ENCODE results near the gene PGP.

Gene PGP

DNA sequence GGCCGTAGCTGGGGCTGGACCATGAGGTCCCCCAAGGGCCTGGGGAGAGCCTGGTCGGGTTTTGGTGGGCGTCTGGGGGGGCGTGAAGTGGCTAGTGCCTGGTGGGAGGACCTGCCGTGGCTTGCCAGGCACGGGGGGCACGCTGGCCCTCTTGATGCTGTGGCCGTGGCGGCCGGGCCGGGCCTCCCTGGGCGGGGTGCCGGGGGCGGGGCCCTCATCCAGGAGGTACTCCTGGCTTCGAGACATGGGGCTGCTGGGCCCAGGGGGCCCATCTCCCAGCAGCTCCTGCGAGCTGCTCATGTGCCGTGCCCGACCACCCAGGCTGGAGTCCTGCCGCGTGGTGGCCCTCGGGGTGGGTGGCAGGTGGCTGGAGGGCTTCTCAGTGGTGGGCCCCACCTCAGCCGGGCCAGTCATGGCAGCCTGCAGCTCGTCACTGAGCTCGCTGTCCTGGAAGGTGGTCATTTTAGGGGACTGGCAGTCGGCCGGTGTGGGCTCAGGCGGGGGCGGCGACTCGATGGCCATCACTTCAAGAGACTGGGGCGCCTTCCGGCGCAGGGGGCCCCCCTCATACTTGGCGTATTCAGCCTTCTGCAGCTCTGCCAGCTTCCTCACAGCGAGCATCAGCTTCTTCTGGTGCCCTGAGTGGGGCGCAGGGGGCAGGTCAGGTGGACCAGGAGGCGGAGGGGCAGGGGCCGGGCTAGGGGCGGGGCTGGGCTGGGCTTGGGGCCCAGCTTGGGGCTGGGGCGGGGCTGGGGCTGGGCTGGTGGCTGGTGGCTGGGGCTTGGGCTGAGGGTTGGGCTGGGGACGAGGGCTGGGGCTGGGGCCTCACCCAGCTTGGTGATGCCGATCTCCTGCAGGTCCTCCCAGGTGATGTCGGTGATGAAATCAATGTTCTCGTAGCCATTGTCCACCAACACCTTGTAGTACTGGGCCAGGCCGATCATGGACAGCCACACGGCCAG lies 33.4 kb downstream of the PGP start:
- no peaks in the 10 kb centered on the region for H3K79me2 ChIP-seq (ENCODE audit: insufficient read depth, low read length)
- no peak overlapping the region for H2AFZ ChIP-seq (ENCODE audit: low read depth, low read length)
- peaks cover 1% of the 10 kb centered on the region; the same call in 1 of the 2 replicates for H4K20me1 ChIP-seq (ENCODE audit: insufficient read depth, low read length)
- TF ChIP-seq, protein P1, sequence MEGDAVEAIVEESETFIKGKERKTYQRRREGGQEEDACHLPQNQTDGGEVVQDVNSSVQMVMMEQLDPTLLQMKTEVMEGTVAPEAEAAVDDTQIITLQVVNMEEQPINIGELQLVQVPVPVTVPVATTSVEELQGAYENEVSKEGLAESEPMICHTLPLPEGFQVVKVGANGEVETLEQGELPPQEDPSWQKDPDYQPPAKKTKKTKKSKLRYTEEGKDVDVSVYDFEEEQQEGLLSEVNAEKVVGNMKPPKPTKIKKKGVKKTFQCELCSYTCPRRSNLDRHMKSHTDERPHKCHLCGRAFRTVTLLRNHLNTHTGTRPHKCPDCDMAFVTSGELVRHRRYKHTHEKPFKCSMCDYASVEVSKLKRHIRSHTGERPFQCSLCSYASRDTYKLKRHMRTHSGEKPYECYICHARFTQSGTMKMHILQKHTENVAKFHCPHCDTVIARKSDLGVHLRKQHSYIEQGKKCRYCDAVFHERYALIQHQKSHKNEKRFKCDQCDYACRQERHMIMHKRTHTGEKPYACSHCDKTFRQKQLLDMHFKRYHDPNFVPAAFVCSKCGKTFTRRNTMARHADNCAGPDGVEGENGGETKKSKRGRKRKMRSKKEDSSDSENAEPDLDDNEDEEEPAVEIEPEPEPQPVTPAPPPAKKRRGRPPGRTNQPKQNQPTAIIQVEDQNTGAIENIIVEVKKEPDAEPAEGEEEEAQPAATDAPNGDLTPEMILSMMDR (IDR thresholded peaks at IDR 0.05; ENCODE audit: borderline replicate concordance, extremely low read depth, low read length, poor library complexity, severe bottlenecking), result no peak
- no peak for TF ChIP-seq EZH2 (IDR thresholded peaks at IDR 0.05; ENCODE audit: borderline replicate concordance, low read depth, low read length, severe bottlenecking)
- peaks cover 14% of the 10 kb centered on the region for H3K36me3 ChIP-seq (ENCODE audit: insufficient read depth, low read length)
- no peak overlapping the region for H3K27ac ChIP-seq (ENCODE audit: low read length)
- H3K4me2 ChIP-seq (ENCODE audit: insufficient read depth, low read length), result no peak overlapping the region
- no peaks in the 10 kb centered on the region for H3K9me3 ChIP-seq (ENCODE audit: insufficient read depth, low read length, severe bottlenecking)
- H3K4me3 ChIP-seq (ENCODE audit: low read depth in 1 of 2, low read length in 2 of 2), result no peak overlapping the region
- ATAC-seq (ENCODE audit: insufficient read depth, low read depth), result no peak
- H3K27me3 ChIP-seq (ENCODE audit: insufficient read depth, low read length, poor library complexity), result no peaks in the 10 kb centered on the region
- no peak overlapping the region for H3K9ac ChIP-seq (ENCODE audit: low read depth, low read length)
- no peaks in the 10 kb centered on the region for H3K4me1 ChIP-seq (ENCODE audit: insufficient read depth, low read length)
- no peak for DNase-seq

DNA sequence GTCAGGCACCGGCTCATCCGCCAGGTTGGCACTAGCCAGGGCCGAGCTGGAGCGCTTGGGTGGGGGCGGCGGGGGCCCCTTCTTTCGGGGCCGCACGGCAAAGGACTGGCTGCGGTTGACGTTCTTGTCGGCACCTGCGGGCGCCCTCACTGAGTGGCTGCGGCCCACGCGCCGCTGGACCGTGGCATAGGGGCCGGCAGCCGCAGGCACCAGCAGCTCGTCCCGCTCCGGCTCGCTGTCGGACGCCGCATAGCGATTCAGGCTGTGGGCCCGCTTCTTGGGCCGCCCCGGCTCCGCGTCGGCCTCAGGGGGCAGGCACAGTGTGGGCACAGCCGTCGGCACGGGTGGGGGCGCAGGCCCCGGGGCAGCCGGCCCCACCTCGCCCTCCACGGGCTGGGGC lies 34.2 kb downstream of the PGP start:
- no peaks in the 10 kb centered on the region for H3K9me3 ChIP-seq (ENCODE audit: insufficient read depth, low read length, severe bottlenecking)
- H3K36me3 ChIP-seq (ENCODE audit: insufficient read depth, low read length), result peaks cover 22% of the 10 kb centered on the region
- peaks cover 4% of the 10 kb centered on the region; the same call in 1 of the 2 replicates for H4K20me1 ChIP-seq (ENCODE audit: insufficient read depth, low read length)
- no peaks in the 10 kb centered on the region for H3K4me1 ChIP-seq (ENCODE audit: insufficient read depth, low read length)
- TF ChIP-seq, protein P1 (IDR thresholded peaks at IDR 0.05; ENCODE audit: borderline replicate concordance, extremely low read depth, low read length, poor library complexity, severe bottlenecking), result no peak
- TF ChIP-seq EZH2 (IDR thresholded peaks at IDR 0.05; ENCODE audit: borderline replicate concordance, low read depth, low read length, severe bottlenecking), result no peak
- H3K4me3 ChIP-seq (ENCODE audit: low read depth in 1 of 2, low read length in 2 of 2), result no peak overlapping the region
- H2AFZ ChIP-seq (ENCODE audit: low read depth, low read length), result no peak overlapping the region
- no peak for ATAC-seq (ENCODE audit: insufficient read depth, low read depth)
- no peaks in the 10 kb centered on the region for H3K79me2 ChIP-seq (ENCODE audit: insufficient read depth, low read length)
- no peak overlapping the region for H3K9ac ChIP-seq (ENCODE audit: low read depth, low read length)
- DNase-seq, result no peak
- no peak overlapping the region for H3K4me2 ChIP-seq (ENCODE audit: insufficient read depth, low read length)
- H3K27me3 ChIP-seq (ENCODE audit: insufficient read depth, low read length, poor library complexity), result no peaks in the 10 kb centered on the region
- H3K27ac ChIP-seq (ENCODE audit: low read length), result no peak overlapping the region

DNA sequence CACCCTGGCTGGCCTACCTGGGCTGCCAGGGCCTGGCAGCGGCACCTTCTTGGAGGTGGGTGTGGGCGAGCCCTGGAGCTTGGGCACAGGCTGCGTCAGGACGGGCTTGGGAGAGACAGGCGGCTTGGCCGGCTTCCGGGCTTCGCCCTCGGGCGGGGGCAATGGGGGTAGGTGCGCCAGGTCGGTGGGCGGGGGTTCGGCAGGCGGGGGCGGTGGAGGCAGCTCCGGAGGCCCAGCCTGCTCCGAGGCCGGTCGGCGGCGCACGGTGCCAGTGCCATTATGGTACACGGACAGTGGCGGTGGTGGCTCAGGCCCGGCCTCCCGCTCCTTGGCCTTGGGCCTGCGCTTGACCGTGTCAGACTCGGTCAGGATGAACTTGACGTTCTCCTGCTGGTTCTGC lies 35.1 kb downstream of the PGP start:
- Histone ChIP-seq H3K27me3 (ENCODE audit: insufficient read depth, low read length, poor library complexity) (no peaks in the 10 kb centered on the region), H3K9me3 (ENCODE audit: insufficient read depth, low read length, severe bottlenecking) (no peaks in the 10 kb centered on the region), H2AFZ (ENCODE audit: low read depth, low read length) (no peak overlapping the region), H3K36me3 (ENCODE audit: insufficient read depth, low read length) (peaks cover 31% of the 10 kb centered on the region), H3K4me3 (ENCODE audit: low read depth in 1 of 2, low read length in 2 of 2) (no peak overlapping the region), H3K27ac (ENCODE audit: low read length) (no peak overlapping the region), H3K4me1 (ENCODE audit: insufficient read depth, low read length) (no peaks in the 10 kb centered on the region), H4K20me1 (ENCODE audit: insufficient read depth, low read length) (peaks cover 4% of the 10 kb centered on the region; the same call in 1 of the 2 replicates), H3K9ac (ENCODE audit: low read depth, low read length) (no peak overlapping the region), H3K79me2 (ENCODE audit: insufficient read depth, low read length) (no peaks in the 10 kb centered on the region), H3K4me2 (ENCODE audit: insufficient read depth, low read length) (no peak overlapping the region)
- ATAC-seq (ENCODE audit: insufficient read depth, low read depth) (no peak), DNase-seq (no peak)
- TF ChIP-seq, protein P1 (IDR thresholded peaks at IDR 0.05; ENCODE audit: borderline replicate concordance, extremely low read depth, low read length, poor library complexity, severe bottlenecking), result no peak
- TF ChIP-seq EZH2 (IDR thresholded peaks at IDR 0.05; ENCODE audit: borderline replicate concordance, low read depth, low read length, severe bottlenecking), result no peak

Measured in DND-41 (cell line).